ENCODE results near the gene NDOR1. TPM values are rescaled to one million over a fixed set of nuclear protein-coding genes. Genes with fewer than 3 reads are reported as not detected.

NDOR1 gene
- total RNA-seq, result 1 to 10 TPM; 2.2 to 4.4 (median 3.7) TPM
- 1 to 10 TPM; 1.5 to 6.3 (median 6.2) TPM for polyA plus RNA-seq
- long read RNA-seq, donor 1, partial matches to known transcripts, result 2 of 2 reads
- long read RNA-seq, donor 1, other reads (novel, unspliced or antisense), result 0 of 2 reads
- long read RNA-seq, donor 2, partial matches to known transcripts, result 1 of 3 reads
- long read RNA-seq, donor 2, other reads (novel, unspliced or antisense), result 2 of 3 reads

GRCh38 chr9:137205126-137206069, at the start of gene NDOR1, which contains the start of gene TMEM203:
Gene NDOR1, plus strand, starts transcription at chr9:137205700. Its CDS starts 78 bp downstream, at chr9:137205778.
Gene TMEM203, minus strand, starts transcription at chr9:137205648. Its CDS starts 234 bp downstream, at chr9:137205414.
- WGBS, 3 donors, result 0 to 1% (median 0%) methylated on average over 83 to 98 of the region's 98 CpGs
- H3K4me1 ChIP-seq, result peaks cover 49% of the 10 kb centered on the region

GRCh38 chr9:137156567-137157375, 48.7 kb upstream of the NDOR1 start:
- H3K36me3 ChIP-seq (ENCODE audit: insufficient read depth in 1 of 2, low read depth in 1 of 2), result no peaks in the 10 kb centered on the region
- DNase-seq (no peak), ATAC-seq (peak; percentile 70 to 87 (median 78))
- intact Hi-C loops (cut with DNase I), result no loop called here
- TF ChIP-seq CTCF (IDR thresholded peaks at IDR 0.05), result no peak
- H3K9me3 ChIP-seq, result no peaks in the 10 kb centered on the region
- H3K27me3 ChIP-seq (ENCODE audit: insufficient read depth in 3 of 3, low read length in 2 of 3), result peaks cover 0 to 69% (median 37%) of the 10 kb centered on the region in 3 donors
- H3K27ac ChIP-seq, result no peak overlapping the region
- no peaks in the 10 kb centered on the region for H3K4me1 ChIP-seq
- WGBS, 3 donors, result 2 to 4% (median 3%) methylated on average over 52 to 65 of the region's 65 CpGs
- no peak overlapping the region for H3K4me3 ChIP-seq

More at GRCh38 chr9:137205126-137206069, at the start of gene NDOR1, which contains the start of gene TMEM203:
- Histone ChIP-seq H3K36me3 (ENCODE audit: insufficient read depth in 1 of 2, low read depth in 1 of 2) (no peaks in the 10 kb centered on the region), H3K27me3 (ENCODE audit: insufficient read depth in 3 of 3, low read length in 2 of 3) (no peaks in the 10 kb centered on the region), H3K4me3 (peak within 1 kb of the TSS; percentile 81), H3K27ac (peak within 1 kb of the TSS; percentile 84), H3K9me3 (no peaks in the 10 kb centered on the region)
- ATAC-seq, result peak; percentile 64 to 78 (median 69)
- intact Hi-C loops (cut with DNase I), result loop anchor here in 1 of 2 donors (1.0 kb wide), 1 partner anchor 17 kb away; the partner anchor contains the start of genes ANAPC2 and SSNA1
- peak; percentile 94 to 96 for DNase-seq
- TF ChIP-seq CTCF (IDR thresholded peaks at IDR 0.05), result no peak

- no peak for DNase-seq
- H3K27me3 ChIP-seq (ENCODE audit: insufficient read depth in 3 of 3, low read length in 2 of 3), result peaks cover 0 to 78% (median 37%) of the 10 kb centered on the region in 3 donors
These were observed 47.7 kb upstream of the NDOR1 start for GRCh38 chr9:137157618-137158415.

More at GRCh38 chr9:137157618-137158415, 47.7 kb upstream of the NDOR1 start:
- 40 to 50% (median 41%) methylated on average over 19 of the region's 19 CpGs for WGBS, 3 donors
- intact Hi-C loops (cut with DNase I), result no loop called here
- no peak for ATAC-seq
- no peak for TF ChIP-seq CTCF (IDR thresholded peaks at IDR 0.05)
- Histone ChIP-seq H3K36me3 (ENCODE audit: insufficient read depth in 1 of 2, low read depth in 1 of 2) (no peaks in the 10 kb centered on the region), H3K27ac (no peak overlapping the region), H3K4me1 (no peaks in the 10 kb centered on the region), H3K9me3 (no peaks in the 10 kb centered on the region), H3K4me3 (no peak overlapping the region)
